HG02938 (cell line): ENCODE measurements around the gene NCEH1.
A peak's percentile ranks its signal among the peaks of the same experiment; 100 is the strongest.

Experiments
- ATAC-seq: cut with Tn5 transposase; IDR thresholded peaks from one replicate; pipeline ENCODE4 v1.9.1; 2021; ENCODE audit warnings: mild to moderate bottlenecking, moderate library complexity; ENCODE audit not compliant: unreplicated experiment

Gene NCEH1

GRCh38 chr3:172591125-172591605, 119.7 kb downstream of the NCEH1 start:
- ATAC-seq = no peak

GRCh38 chr3:172586436-172586835, 124.4 kb downstream of the NCEH1 start:
- ATAC-seq = no peak

DNA sequence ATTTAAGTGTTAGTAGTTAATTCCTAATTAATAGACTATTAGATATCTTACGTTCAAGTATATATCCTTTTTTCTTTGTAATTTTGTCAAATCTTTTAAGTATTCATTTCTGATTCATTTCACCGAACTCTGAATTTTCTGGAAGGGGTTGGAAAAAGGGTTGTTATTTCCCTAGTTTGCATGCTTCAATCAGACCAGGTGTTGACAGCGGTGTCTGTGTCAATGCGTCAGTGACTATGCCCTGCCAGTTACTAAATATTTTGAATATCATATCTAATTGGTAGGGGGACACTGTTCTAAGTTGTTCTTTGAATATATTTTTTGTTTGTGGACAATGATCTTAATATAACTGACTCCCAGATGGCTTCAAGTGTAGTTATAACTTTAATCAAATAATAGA, 124.9 kb downstream of the NCEH1 start:
- no peak for ATAC-seq

GRCh38 chr3:172582712-172583111, 128.2 kb downstream of the NCEH1 start:
- no peak for ATAC-seq

GRCh38 chr3:172581757-172582166, 129.1 kb downstream of the NCEH1 start:
- ATAC-seq = no peak

- peak; percentile 80 for ATAC-seq
Measured at GRCh38 chr3:172580680-172581401, 130.0 kb downstream of the NCEH1 start.
